Suprapubic skin (tissue), 3 donors: ENCODE data around the gene SRPX.

Experiments
- CTCF ChIP-seq, 2 donors: fragments of 200-600 bp in 1 of 2; fragments of 450-650 bp in 1 of 2; sonication (generic) in 1 of 2; IDR thresholded peaks; one replicate each; pipeline ENCODE4 v1.5.1; 2016 to 2019; ENCODE audit warnings: antibody characterized with exemption in 2 of 2, mild to moderate bottlenecking in 1 of 2, moderate library complexity in 1 of 2
- EP300 ChIP-seq: sonication (generic); formaldehyde crosslinking; IDR thresholded peaks from one replicate; pipeline ENCODE4 v1.6.1; 2017; ENCODE audit warnings: antibody characterized with exemption
- POLR2A ChIP-seq, 2 donors: fragments of 450-650 bp; IDR thresholded peaks; one replicate each; pipeline ENCODE4 v1.6.1; 2017; ENCODE audit warnings: antibody characterized with exemption in 2 of 2, mild to moderate bottlenecking in 2 of 2, moderate library complexity in 2 of 2

GRCh38 chrX:38249965-38250364, 29.3 kb upstream of the SRPX start:
- no peak for TF ChIP-seq CTCF (IDR thresholded peaks at IDR 0.05)
- no peak for TF ChIP-seq POLR2A (IDR thresholded peaks at IDR 0.05)
- no peak for TF ChIP-seq EP300
